Upper lobe of right lung (tissue), 1 donor: ENCODE measurements around the gene TBC1D22A. TPM values are rescaled to one million over a fixed set of nuclear protein-coding genes. Genes with fewer than 3 reads are reported as not detected.

ENCODE experiments used
- ATAC-seq: fragments of 200-7000 bp; cut with Tn5 transposase; one replicate; pipeline ENCODE4 v1.9.1; 2020; ENCODE audit warnings: mild to moderate bottlenecking, moderate library complexity
- DNase-seq: peaks from one replicate; pipeline ENCODE4 v3.0.0-alpha.2; 2020
- H3K27ac ChIP-seq: fragments of 200-600 bp; one replicate; pipeline ENCODE4 v1.8.0; 2022
- H3K27me3 ChIP-seq: fragments of 200-600 bp; one replicate; pipeline ENCODE4 v1.8.0; 2022; ENCODE audit warnings: mild to moderate bottlenecking
- H3K36me3 ChIP-seq: fragments of 200-600 bp; one replicate; pipeline ENCODE4 v1.8.0; 2022
- H3K4me1 ChIP-seq: fragments of 200-600 bp; one replicate; pipeline ENCODE4 v1.8.0; 2022
- H3K4me3 ChIP-seq: fragments of 200-600 bp; one replicate; pipeline ENCODE4 v1.8.0; 2022; ENCODE audit warnings: mild to moderate bottlenecking
- H3K9me3 ChIP-seq: fragments of 200-600 bp; one replicate; pipeline ENCODE4 v1.8.0; 2022
- intact Hi-C: fragments of 100-400 bp; cut with DNase I; formaldehyde crosslinking; loops from one replicate; pipeline ENCODE4 v1.11.0; 2022
- total RNA-seq: library from RNA; stranded (reverse); fragmentation: NEBNext Ultra II Directional; extraction: Animal tissue kit (Norgen Biotek cat#: 25700); gene quantifications from one replicate; pipeline ENCODE4 v1.2.1, GENCODE V29; 2021
- TF ChIP-seq, protein P1 (sequence below): fragments of 200-600 bp; IDR thresholded peaks from one replicate; pipeline ENCODE4 v1.8.0; 2022; ENCODE audit warnings: antibody characterized with exemption
- donor health status: DM: no; HTN: yes; CAD: no; lungs with severe emphysema.

The TBC1D22A gene
- total RNA-seq, 1 donor from 2014 or later: 31.3 TPM

DNA sequence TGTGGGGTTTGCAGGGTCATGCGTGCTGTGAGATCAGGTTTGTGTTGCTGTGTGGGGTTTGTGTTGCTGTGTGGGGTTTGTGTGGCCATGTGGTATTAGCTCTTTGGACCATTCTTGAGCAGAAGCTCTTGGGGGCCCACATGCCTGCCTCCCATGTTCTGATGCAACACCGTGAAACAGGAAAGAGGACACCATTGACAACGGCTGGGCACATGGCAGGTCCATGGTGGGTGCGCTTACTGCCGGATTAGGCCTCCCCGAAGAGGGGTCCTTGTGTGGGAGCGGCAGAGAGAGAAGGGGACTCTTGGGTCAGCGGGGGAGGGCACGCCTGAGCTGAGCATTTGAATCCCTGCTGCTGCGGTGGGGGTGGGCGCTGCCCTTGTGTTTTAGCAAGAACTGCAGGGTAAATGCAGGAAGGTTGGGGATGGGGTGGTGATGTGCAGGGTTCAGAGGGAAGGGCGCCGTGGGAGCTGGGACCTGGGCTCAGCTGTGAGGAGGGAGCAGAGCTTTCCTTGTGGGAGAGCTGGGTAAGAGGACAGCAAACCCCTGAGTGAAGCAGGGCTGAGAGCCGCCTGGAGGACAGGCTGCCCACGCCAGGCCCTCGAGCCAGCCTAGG lies 361.5 kb downstream of the TBC1D22A start:
- peak; percentile 47 for DNase-seq

DNA sequence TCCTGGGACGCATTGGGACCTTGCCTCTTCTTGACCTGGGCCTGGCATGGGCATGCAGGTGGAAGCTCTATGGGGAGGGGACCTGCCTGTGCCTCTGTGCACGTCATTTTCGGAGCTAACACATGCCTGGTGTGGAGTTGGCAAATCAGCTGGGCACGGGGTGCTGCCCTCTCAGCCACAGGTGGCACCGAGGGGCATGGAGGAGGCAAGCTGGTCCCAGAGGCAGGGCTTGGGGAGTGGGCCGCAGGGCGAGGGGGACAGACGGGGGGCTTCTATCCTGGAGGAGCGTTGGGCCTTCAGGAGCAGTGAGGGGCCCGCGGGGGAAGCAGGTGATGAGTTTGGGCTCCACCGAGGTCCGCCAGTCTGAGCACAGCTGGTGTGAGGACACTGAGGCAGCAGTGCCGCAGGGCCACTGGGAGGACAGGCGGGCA lies 362.0 kb downstream of the TBC1D22A start:
- TF ChIP-seq, protein P1, sequence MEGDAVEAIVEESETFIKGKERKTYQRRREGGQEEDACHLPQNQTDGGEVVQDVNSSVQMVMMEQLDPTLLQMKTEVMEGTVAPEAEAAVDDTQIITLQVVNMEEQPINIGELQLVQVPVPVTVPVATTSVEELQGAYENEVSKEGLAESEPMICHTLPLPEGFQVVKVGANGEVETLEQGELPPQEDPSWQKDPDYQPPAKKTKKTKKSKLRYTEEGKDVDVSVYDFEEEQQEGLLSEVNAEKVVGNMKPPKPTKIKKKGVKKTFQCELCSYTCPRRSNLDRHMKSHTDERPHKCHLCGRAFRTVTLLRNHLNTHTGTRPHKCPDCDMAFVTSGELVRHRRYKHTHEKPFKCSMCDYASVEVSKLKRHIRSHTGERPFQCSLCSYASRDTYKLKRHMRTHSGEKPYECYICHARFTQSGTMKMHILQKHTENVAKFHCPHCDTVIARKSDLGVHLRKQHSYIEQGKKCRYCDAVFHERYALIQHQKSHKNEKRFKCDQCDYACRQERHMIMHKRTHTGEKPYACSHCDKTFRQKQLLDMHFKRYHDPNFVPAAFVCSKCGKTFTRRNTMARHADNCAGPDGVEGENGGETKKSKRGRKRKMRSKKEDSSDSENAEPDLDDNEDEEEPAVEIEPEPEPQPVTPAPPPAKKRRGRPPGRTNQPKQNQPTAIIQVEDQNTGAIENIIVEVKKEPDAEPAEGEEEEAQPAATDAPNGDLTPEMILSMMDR: no peak
- ATAC-seq: peak; percentile 10
- intact Hi-C loops: no loop called here
- H3K36me3 ChIP-seq: no peaks in the 10 kb centered on the region
- no peaks in the 10 kb centered on the region for H3K27me3 ChIP-seq
- DNase-seq: peak; percentile 56
- H3K9me3 ChIP-seq: no peaks in the 10 kb centered on the region
- no peak overlapping the region for H3K4me3 ChIP-seq
- no peak overlapping the region for H3K27ac ChIP-seq
- no peaks in the 10 kb centered on the region for H3K4me1 ChIP-seq

More for the DNA sequence above, 361.5 kb downstream of the TBC1D22A start:
- H3K27me3 ChIP-seq: no peaks in the 10 kb centered on the region
- H3K4me3 ChIP-seq: no peak overlapping the region
- intact Hi-C loops: no loop called here
- no peak for ATAC-seq
- TF ChIP-seq, protein P1: no peak
- H3K36me3 ChIP-seq: no peaks in the 10 kb centered on the region
- no peak overlapping the region for H3K27ac ChIP-seq
- no peaks in the 10 kb centered on the region for H3K9me3 ChIP-seq
- H3K4me1 ChIP-seq: no peaks in the 10 kb centered on the region

DNA sequence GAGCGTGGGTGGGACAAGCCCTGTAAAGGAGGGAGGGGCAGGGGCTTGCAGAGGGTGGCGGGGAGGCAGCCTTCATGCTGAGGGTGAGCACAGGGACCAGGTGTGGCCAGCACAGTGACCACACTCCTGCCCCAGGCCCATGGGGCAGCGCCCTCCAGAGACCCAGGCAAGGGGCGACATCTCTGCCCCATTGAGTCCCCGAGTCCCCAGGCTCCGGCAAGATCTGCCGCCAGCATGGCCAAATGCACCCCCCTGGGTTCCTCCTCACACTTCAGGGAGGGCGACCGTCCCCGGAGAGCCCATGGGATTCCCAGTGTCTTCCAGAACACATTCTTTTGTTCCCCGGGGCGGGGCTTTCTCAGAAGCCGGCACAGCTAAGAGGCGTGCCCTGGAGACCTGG lies 362.5 kb downstream of the TBC1D22A start:
- Histone ChIP-seq H3K4me1 (no peaks in the 10 kb centered on the region), H3K27ac (no peak overlapping the region), H3K27me3 (no peaks in the 10 kb centered on the region), H3K9me3 (no peaks in the 10 kb centered on the region), H3K36me3 (no peaks in the 10 kb centered on the region), H3K4me3 (no peak overlapping the region)
- intact Hi-C loops: no loop called here
- no peak for ATAC-seq
- peak; percentile 63 for DNase-seq
- TF ChIP-seq, protein P1: no peak

DNA sequence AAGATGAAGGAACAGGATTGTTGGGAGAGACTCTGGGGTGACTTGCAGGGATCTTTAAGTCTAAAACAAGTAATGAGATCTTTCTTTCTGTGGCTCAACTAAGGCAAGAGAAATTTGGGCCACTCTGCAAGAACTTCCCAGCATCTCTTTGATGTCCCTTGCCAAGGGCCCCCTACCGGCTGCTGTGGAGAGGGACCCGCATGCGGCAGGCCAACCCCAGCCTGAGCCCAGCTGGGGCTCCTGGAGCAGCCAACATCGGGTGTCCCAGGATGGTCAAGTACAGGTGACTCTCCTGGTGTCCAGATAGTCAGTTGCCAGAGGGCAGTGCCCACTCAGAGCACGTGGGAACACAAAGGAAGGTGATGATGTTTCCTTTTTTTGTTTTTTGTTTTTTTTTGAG lies 363.2 kb downstream of the TBC1D22A start:
- intact Hi-C loops: no loop called here
- H3K27me3 ChIP-seq: no peaks in the 10 kb centered on the region
- TF ChIP-seq, protein P1: no peak
- ATAC-seq (no peak), DNase-seq (peak; percentile 52)
- no peaks in the 10 kb centered on the region for H3K4me1 ChIP-seq
- no peaks in the 10 kb centered on the region for H3K36me3 ChIP-seq
- H3K9me3 ChIP-seq: no peaks in the 10 kb centered on the region
- no peak overlapping the region for H3K27ac ChIP-seq
- H3K4me3 ChIP-seq: no peak overlapping the region

DNA sequence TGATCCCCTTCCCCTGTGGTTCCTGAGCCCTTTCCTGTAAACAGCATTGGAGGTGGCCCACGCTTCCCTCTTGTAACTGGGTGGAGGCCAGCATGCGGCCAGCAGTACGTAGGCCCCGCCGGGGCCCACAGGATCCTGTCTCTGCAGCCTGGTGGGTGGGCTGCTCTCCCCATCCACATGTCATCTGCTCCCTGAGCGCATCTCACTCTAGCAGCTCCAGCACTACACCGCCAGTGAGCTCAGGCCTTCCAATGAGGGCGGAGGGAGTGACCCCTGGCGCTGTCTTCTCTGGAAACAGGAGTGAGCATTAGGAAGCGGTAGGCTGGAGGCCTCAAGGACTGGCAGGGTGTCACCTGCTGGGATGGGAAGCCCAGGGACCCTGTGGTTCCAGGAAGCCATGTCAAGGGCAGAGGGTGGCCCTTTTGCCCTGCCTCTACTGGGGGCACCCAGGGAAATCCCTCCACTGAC lies 363.9 kb downstream of the TBC1D22A start:
- Histone ChIP-seq H3K9me3 (no peaks in the 10 kb centered on the region), H3K4me1 (no peaks in the 10 kb centered on the region), H3K36me3 (no peaks in the 10 kb centered on the region), H3K4me3 (no peak overlapping the region), H3K27me3 (no peaks in the 10 kb centered on the region), H3K27ac (no peak overlapping the region)
- TF ChIP-seq, protein P1: no peak
- DNase-seq (peak; percentile 41), ATAC-seq (no peak)
- intact Hi-C loops: no loop called here
